Measurements from ENCODE around the gene NPDC1. TPM values are rescaled to one million over a fixed set of nuclear protein-coding genes. Genes with fewer than 3 reads are reported as not detected.

NPDC1 gene
- total RNA-seq, 1 donor from 2014 or later, result 68.0 TPM

- TF ChIP-seq CTCF (conservative IDR thresholded peaks at IDR 0.05), result no peak
- H3K9me3 Mint-ChIP-seq, result no peaks in the 10 kb centered on the region
- H3K4me3 Mint-ChIP-seq, result peak within 1 kb of the TSS; percentile 92
- peak; percentile 99 for DNase-seq (ENCODE audit: extremely low spot score, unreplicated experiment)
- H3K27ac Mint-ChIP-seq, result peak within 1 kb of the TSS; percentile 93
- H3K36me3 Mint-ChIP-seq, result no peaks in the 10 kb centered on the region
- H3K27me3 Mint-ChIP-seq, result peaks cover 12% of the 10 kb centered on the region
- H3K4me1 Mint-ChIP-seq (ENCODE audit: unreplicated experiment), result peaks cover 8% of the 10 kb centered on the region
Observed at GRCh38 chr9:137086531-137087408, 40.8 kb upstream of the NPDC1 start, which contains the start of gene MAN1B1. TSS of gene MAN1B1 (plus strand) at chr9:137086985. CDS start at chr9:137087000, 15 bp downstream.

- peak overlapping the region; percentile 92 for H3K4me3 Mint-ChIP-seq
- peak overlapping the region; percentile 93 for H3K27ac Mint-ChIP-seq
- no peak for TF ChIP-seq CTCF (conservative IDR thresholded peaks at IDR 0.05)
- no peak for DNase-seq (ENCODE audit: extremely low spot score, unreplicated experiment)
- no peaks in the 10 kb centered on the region for H3K36me3 Mint-ChIP-seq
- H3K4me1 Mint-ChIP-seq (ENCODE audit: unreplicated experiment), result peaks cover 8% of the 10 kb centered on the region
- H3K9me3 Mint-ChIP-seq, result no peaks in the 10 kb centered on the region
- peaks cover 17% of the 10 kb centered on the region for H3K27me3 Mint-ChIP-seq
Observed at GRCh38 chr9:137085920-137086530, 40.0 kb upstream of the NPDC1 start.

GRCh38 chr9:137084526-137084925 is 38.5 kb upstream of the NPDC1 start:
- Mint-ChIP-seq H3K4me1 (ENCODE audit: unreplicated experiment) (peaks cover 8% of the 10 kb centered on the region), H3K9me3 (no peaks in the 10 kb centered on the region)

GRCh38 chr9:137083394-137084004 is 37.5 kb upstream of the NPDC1 start:
- DNase-seq (ENCODE audit: extremely low spot score, unreplicated experiment), result no peak
- Mint-ChIP-seq H3K36me3 (no peaks in the 10 kb centered on the region), H3K9me3 (no peaks in the 10 kb centered on the region), H3K27me3 (peaks cover 33% of the 10 kb centered on the region), H3K27ac (no peak overlapping the region), H3K4me1 (ENCODE audit: unreplicated experiment) (peaks cover 8% of the 10 kb centered on the region), H3K4me3 (peak overlapping the region; percentile 28)
- TF ChIP-seq CTCF (conservative IDR thresholded peaks at IDR 0.05), result no peak

More at GRCh38 chr9:137084526-137084925, 38.5 kb upstream of the NPDC1 start:
- no peak for TF ChIP-seq CTCF (conservative IDR thresholded peaks at IDR 0.05)
- Mint-ChIP-seq H3K27ac (no peak overlapping the region), H3K27me3 (peaks cover 24% of the 10 kb centered on the region), H3K36me3 (no peaks in the 10 kb centered on the region), H3K4me3 (no peak overlapping the region)
- DNase-seq (ENCODE audit: extremely low spot score, unreplicated experiment), result no peak

- H3K4me3 Mint-ChIP-seq, result no peak overlapping the region
- DNase-seq (ENCODE audit: extremely low spot score, unreplicated experiment), result no peak
- TF ChIP-seq CTCF (conservative IDR thresholded peaks at IDR 0.05), result no peak
- H3K36me3 Mint-ChIP-seq, result no peaks in the 10 kb centered on the region
- H3K4me1 Mint-ChIP-seq (ENCODE audit: unreplicated experiment), result peaks cover 5% of the 10 kb centered on the region
- no peaks in the 10 kb centered on the region for H3K9me3 Mint-ChIP-seq
- no peak overlapping the region for H3K27ac Mint-ChIP-seq
- H3K27me3 Mint-ChIP-seq, result peaks cover 36% of the 10 kb centered on the region
Observed at GRCh38 chr9:137082925-137083290, 36.9 kb upstream of the NPDC1 start.

All from type B pancreatic cell (in vitro differentiated cells).